Measurements from ENCODE around the gene PFDN1.

PFDN1 gene

GRCh38 chr5:140235791-140236551 is 66.9 kb downstream of the PFDN1 start:
- no peak for DNase-seq

GRCh38 chr5:140234377-140234989 is 68.4 kb downstream of the PFDN1 start:
- DNase-seq, result no peak

DNA sequence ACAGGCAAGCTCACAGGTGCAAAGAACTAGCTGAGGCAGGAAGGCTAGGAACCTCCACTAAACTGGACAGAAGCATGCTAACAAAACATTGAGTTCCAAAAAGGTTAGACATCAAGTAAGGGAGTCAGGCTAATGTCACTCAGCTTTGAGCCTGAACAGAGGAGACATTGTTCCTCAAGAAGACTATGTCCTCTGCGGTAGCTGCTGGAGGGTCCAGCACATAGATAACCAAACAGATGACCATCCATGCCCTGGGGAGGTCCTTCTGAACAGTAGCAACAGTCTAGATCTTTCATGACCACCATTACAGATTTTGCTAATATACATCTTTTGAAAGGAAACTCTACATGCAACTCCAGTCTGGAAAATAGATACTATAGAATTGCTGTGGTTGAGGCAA is 70.2 kb downstream of the PFDN1 start:
- DNase-seq, result no peak

- DNase-seq, result no peak
Measured at GRCh38 chr5:140230373-140230772, 72.5 kb downstream of the PFDN1 start.

- no peak for DNase-seq
Measured at GRCh38 chr5:140228364-140228837, 74.5 kb downstream of the PFDN1 start.

- DNase-seq, result no peak
Measured at GRCh38 chr5:140227046-140227445, 75.9 kb downstream of the PFDN1 start.

DNA sequence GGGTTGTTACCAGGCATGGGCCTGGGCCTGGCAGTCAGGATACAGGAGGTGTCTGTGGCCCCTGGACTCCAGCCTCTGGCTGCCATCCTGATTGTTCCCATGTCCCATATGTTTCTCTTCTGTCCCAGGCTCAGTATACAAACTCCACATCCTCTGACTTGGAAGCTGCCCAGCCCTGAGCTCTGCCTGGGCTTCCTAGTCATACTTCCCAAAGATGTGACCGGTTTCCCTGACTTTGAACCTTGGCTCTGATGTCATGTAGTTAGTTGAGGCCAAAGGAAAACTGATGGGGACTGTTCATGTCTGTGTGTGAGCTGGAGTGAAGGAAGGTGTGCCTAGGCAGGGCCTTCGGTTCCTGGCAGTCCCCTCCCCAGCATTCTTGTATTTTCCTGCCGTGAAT is 77.5 kb downstream of the PFDN1 start:
- DNase-seq, result no peak

- DNase-seq, result no peak
Measured at GRCh38 chr5:140224658-140225057, 78.2 kb downstream of the PFDN1 start.

GRCh38 chr5:140223567-140223966 is 79.3 kb downstream of the PFDN1 start:
- no peak for DNase-seq

GRCh38 chr5:140222416-140222815 is 80.5 kb downstream of the PFDN1 start:
- no peak for DNase-seq

DNA sequence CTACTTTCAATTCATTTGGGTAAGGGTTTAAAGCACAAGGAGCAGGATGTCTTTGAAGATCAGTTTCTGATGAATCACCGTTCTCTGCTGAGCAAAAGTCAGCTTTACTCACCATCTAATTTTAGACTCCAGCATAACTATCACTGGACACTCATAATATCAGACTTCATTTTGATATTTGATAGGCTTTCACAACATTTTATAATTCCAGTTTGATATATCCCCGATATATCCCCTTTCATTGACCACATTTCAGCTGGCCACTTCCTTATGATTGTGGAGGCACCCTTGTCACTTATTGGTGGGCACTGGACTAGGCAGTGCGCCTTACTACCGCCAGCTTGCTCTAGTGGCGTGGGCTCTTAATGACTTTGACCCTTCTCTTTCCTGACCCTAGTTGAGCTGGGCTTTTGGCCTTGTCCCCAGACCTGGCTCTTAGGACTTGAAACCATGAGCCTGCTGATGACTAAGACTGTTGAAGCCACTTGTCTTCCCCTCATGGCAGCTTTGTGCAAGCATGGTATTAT is 81.1 kb downstream of the PFDN1 start:
- DNase-seq, result no peak

GRCh38 chr5:140220698-140221064 is 82.2 kb downstream of the PFDN1 start:
- no peak for DNase-seq

GRCh38 chr5:140220032-140220697 is 82.7 kb downstream of the PFDN1 start:
- no peak for DNase-seq

- DNase-seq, result no peak
Measured at GRCh38 chr5:140219068-140219991, 83.6 kb downstream of the PFDN1 start.

- no peak for DNase-seq
Measured at GRCh38 chr5:140217299-140218026, 85.4 kb downstream of the PFDN1 start.

GRCh38 chr5:140216478-140217074 is 86.3 kb downstream of the PFDN1 start:
- no peak for DNase-seq

- DNase-seq, result no peak
Measured at GRCh38 chr5:140215276-140215675, 87.6 kb downstream of the PFDN1 start.

DNA sequence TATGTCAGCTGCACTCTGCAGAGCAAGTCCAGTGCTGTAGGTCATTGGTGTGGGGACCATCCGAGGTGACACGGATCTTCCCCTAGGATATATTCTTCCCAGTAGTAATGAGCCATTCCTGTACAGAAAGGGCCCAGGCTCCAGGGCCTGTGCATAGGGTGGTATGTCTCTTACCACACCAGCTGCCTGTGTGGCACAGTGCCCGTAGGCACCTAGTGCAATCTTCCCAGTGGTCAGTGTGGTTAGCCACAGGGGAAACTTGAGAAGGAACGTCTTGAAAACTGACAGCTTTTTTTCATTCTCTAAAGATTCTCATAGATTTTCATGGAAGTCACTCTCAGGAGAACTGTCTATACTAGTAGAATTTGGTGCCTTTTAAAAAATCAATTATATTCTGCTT is 88.1 kb downstream of the PFDN1 start:
- no peak for DNase-seq

DNA sequence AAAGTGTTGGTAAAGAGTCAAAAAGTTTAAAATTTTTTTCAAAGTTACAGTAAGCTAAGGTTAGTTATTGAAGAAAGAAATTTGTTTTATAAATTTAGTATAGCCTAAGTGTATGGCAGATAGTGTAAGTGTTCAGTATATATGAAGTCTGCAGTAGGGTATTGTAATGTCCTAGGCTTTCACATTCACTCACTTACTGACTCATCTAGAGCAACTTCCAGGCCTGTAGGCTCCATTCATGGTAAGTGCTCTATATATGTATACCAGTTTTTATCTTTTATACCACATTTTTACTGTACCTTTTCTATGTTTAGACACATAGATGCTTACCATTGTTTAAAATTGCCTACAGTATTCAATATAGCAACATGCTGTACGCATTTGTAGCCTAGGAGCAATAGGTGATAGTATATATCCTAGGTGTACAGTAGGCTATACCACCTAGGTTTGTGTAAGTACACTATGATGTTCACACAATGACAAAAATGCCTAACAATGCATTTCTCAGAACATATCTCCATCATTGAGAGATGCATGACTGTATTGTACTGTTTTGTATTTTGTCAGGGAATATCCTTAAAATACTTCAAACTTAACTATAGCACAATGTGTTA is 89.4 kb downstream of the PFDN1 start:
- no peak for DNase-seq

- DNase-seq, result no peak
Measured at GRCh38 chr5:140208065-140208464, 94.8 kb downstream of the PFDN1 start.
